ENCODE measurements around the gene USP16.
"Not testable (repeated sequence)": the region's sequence is repeated elsewhere in the genome, so short reads cannot be mapped to it uniquely, and the experiment has no call there.

USP16 gene

DNA sequence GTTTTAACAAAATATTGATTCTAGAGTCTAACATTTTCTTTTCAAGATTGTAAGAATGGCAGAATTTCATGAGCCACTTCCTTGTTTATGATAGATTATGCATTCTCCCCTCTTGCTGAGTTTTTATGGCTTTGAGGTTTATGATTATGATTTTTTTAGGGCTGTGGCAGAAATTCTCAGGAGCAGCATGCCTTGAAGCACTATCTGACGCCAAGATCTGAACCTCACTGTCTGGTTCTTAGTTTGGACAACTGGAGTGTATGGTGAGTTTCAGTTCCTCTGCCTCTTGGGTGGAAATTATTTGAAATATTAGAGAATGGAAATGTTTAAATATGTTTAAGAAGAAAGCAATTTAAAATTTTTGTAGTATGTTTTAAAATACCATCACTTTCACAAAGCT, 10.2 kb downstream of the USP16 start:
- DNase-seq, result no peak

DNA sequence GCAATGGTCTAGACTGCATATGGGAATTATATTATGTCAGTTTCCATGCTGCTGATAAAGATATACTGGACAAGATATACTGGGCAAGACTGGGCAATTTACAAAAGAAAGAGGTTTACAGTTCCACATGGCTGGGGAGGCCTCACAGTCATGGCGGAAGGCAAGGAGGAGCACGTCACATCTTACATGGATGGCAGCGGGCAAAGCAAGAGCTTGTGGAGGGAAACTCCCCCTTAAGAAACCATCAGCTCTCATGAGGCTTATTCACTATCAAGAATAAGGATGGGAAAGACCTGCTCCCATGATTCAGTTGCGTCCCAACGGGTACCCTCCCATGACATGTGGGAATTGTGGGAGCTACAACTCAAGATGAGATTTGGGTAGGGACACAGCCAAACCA, 27.8 kb downstream of the USP16 start:
- no peak for DNase-seq

DNA sequence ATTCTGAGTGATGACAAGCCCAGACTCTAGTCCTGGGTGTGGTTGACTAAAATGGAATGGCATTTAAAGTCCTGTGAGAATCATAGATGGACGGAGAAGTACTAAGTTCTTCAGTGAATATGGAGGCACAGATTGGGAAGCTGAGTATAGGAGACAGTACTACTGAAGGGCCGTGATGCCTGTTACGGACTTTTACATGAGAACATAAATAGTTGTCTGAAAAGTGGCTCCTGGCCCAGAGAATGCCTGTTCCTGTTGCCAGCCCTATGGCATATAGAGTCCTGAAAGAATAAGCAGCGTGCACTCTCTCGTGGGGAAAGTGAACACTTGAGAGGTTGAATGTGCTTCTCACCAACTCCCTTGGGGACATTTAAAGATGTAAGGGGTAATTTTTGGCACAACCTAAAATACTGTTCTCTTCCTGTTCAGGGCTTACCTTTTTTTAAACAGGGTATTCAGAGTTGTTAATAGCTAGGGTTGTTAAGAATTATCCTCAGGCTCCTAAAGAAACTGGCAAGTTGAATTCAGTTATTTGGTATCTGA, 28.6 kb downstream of the USP16 start:
- peak; percentile 52 for DNase-seq

DNA sequence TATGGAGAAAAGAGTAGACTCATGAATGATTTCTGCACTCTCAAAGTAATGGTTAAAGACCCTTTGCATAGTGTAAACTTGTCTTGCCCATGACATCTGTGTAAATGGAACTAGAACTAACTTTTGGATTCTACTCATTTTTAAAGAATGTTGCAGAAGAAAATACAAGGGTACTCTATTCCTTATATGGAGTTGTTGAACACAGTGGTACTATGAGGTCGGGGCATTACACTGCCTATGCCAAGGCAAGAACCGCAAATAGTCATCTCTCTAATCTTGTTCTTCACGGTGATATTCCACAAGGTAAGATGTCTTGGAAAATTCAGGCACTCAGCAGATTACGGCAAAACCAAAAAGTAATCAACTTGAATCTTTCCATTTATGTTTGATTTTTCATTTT, 29.2 kb downstream of the USP16 start:
- no peak for DNase-seq

DNA sequence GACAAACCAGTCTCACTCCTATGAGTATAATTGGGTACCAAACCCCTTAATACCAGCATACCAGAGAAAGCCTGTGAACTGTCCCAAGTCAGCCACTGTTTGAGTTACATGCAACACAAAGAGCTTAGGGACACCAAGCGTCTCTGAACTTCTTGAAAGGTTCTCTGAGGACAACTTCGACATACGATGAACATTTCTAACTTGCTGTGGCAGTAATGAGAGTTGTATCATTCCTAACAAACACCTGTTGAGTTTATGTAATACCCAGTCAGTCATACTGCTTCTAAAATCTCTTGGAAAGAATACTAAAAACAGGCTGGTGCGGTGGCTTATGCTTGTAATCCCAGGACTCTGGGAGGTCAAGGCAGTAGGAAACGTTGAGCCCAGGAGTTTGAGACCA, 30.6 kb downstream of the USP16 start:
- DNase-seq, result no peak

DNA sequence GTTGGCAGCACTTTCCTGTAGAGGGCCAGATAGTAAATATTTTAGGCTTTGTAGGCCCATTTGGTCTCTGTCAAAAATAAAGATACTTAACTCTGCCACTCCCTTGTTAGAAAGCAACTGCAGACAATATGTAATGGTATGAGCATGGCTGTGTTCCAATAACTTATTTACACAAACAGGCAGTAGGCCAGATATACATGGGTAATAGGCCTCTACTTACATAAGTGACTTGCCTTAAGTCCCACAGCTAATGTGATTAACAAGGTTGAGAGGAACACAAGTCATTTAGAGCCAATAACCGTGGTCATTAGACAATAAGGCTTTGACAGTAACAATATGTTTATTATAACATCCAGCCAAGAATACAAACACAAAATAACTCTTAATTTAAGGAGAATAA, 31.5 kb downstream of the USP16 start:
- no peak for DNase-seq

DNA sequence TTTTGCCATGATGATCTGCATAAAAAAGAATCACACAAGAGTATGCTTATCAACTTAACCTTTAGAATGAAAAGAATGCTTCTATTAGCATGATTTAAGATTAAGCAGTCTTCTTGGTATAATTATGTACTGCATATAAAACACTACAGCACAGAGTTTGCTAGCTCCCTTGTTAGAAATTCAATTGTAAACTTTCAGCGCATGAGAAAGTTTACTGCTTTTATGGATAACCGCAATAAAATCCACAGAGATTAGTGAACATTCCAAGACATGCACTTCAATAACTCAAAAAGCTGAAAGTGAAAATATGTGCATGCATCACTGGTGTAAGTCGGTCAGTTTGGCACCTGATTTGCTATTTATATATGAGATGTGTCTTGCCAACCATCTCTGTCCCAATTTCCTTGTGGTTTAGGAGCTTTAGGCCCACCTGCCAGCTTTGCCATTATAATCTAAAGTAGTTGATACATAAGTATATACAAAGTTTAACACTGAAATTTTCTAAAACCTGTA, 32.1 kb downstream of the USP16 start:
- no peak for DNase-seq

DNA sequence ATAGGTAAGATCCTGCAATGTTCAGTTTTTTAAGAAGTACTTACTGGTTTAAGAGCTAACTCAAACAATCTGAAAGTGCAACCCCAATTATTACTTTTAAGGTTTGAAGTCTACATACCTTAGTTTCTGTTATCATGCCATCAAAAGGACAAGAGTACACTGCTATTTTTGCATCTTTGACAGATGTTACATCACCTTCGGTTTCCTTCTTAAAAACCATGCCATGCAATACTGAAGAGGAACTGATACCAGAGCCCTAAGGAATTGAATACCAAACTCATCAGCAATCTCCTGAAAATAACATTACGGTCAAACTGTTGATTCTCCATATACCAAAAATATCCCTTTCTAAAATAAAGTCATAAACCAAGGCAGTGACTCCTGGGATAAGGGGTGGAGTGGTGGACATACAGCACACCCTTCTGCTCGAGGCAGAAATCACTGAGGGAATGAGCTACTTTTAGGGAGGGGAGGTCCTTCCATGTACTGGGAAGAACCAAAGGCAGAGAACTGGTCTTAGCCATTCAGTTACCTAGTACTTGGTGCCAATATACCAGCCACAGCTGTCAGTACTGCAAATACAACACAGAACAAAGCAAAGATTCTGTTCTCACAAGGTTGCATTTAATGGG, 40.5 kb downstream of the USP16 start:
- no peak for DNase-seq

DNA sequence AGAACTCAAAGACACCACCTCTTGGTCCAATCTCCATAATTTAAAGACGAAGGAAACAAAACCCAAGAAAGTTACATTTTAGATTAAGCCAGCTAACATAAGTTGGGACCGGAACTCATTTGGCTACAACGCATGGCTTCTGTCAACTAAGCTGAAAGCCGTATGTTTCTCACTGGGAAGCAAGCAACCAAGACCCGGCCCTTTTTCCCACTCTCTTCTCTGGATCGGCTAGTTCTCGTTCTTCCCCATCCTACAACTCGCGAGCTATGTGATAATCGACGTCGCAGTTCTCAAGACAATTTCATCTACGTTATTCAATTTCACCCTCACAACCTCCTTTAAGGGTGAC, 48.4 kb downstream of the USP16 start:
- no peak for DNase-seq

DNA sequence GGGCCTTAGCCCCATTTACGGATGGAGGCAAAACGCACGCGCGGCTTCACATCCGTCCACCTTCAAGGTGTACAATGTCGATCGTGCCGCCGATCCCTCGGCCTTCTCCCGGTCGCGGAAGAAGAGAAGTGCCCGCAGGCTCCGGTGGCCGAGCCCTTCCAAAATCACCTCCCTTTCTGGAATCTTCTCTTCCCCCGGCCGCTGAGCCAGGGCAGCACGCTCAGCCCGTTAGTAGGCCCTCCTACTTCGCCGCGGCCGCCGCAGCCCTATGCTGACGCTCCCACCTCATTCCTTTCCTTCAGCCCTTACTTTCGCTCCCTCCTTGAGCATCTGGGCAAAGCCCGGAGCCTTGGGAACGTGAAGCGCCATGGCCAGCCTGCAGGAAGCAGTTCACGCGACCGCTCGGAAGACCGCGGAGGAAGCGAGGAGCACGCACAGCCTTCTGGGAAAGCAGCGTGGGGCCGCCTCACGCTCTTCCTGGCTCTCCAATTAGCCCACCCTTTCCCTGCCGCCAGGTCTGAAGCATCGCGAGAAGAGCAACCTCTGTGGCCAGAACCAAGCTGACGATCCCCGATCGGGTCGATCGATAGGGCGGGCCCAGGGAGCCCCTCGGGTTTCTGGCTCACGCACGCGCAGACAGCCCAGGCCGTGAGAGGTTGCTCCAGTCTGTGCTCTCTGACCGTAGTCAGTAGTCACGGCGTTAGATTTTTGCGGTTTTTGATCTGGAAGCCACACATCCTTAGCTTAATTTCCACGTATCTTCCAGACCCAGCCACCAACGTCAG, 48.9 kb downstream of the USP16 start, which contains the start of gene CCT8:
CCT8 (minus strand) TSS at position 427 of the 785 bp plus-strand sequence; CDS start at position 369, 58 bp downstream.
- peak; percentile 97 for DNase-seq

DNA sequence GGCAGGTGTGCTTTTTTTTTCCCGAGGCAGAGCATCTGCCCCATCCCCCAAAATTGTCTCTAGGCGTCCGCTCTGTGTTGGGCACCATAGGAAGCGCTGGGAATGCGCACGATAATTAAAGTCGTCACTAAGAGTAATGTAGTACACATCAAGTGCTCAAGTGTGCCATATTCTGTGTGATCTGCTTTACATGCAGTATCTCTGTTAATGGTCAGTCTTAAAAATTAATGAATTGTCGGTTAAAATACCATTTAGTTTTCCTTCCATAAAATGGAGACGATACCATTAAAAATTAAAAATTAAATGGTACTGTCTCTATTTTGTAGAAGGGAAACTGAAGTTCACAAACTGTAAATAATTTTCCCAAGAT, 49.5 kb downstream of the USP16 start:
- peak; percentile 69 for DNase-seq

DNA sequence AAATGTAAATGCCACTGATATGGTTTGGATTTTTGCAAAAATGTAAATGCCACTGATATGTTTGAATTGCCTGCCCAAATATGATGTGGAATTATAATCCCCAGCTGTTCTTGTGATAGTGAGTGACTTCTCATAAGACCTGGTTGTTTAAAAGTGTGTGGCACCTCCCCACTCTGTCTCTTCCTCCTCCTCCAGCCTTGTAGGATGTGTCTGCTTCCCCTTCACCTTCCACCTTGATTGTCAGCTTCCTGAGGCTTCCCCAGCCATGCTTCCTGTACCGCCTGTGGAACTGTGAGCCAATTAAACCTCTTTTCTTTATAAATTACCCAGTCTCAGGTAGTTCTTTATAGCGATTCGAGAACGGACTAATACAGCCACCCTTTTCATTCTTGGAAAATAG, 50.3 kb downstream of the USP16 start:
- no peak for DNase-seq

DNA sequence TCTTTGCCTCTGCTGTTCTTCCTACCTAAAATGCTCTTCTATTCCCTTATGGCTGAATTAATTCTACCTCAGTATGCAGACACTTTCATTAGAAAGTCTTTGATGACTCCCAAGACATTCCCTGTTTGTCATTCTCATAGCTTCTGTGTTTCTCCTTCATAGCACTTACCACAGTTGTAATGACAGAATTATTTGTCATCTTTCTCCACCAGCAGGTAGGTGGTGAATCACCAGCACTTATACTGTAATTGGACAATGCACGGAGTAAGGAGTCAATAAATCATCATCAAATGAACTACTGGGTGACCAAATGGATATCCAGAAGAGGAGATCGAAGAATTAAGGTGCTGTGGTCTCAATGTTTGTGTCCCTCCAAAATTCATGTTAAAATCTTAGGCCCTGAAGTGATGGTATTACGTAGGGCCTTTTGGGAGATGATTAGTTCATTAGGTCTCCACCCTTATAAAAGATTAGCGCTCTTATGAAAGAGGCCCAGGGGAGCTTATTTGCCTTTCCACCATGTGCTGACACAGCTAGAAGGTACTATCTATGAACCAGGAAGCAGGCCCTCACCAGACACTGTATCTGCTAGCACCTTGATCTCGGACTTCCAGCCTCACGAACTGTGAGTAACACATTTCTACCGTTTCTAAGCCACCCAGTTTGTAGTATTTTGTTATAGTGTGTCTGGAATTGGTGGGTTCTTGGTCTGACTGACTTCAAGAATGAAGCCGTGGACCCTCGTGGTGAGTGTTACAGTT, 51.4 kb downstream of the USP16 start:
- DNase-seq, result no peak

DNA sequence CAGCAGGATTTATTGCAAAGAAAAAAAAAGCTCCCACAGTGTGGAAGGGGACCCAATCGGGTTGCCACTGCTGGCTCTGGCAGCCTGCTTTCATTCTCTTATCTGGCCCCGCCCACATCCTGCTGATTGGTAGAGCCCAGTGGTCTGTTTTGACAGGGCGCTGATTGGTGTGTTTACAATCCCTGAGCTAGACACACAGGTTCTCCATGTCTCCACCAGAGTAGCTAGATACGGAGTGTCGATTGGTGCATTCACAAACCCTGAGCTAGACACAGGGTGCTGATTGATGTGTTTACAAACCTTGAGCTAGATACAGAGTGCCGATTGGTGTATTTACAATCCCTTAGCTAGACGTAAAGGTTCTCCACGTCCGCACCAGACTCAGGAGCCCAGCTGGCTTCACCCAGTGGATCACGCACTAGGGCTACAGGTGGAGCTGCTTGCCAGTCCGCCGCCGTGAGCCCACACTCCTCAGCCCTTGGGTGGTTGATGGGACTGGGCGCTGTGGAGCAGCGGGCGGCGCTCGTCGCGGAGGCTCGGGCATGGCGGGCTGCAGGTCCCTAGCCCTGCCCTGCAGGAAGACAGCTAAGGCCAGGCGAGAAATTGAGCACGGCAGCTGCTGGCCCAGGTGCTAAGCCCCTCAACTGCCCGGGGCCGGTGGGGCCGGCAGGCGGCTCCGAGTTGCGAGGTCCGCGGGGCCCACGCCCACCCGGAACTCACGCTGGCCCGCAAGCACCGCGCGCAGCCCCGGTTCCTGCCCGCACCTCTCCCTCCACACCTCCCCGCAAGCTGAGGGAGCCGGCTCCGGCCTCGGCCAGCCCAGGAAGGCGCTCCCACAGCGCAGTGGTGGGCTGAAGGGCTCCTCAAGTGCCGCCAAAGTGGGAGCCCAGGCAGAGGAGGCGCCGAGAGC, 52.5 kb downstream of the USP16 start:
- not testable (repeated sequence) for DNase-seq

DNA sequence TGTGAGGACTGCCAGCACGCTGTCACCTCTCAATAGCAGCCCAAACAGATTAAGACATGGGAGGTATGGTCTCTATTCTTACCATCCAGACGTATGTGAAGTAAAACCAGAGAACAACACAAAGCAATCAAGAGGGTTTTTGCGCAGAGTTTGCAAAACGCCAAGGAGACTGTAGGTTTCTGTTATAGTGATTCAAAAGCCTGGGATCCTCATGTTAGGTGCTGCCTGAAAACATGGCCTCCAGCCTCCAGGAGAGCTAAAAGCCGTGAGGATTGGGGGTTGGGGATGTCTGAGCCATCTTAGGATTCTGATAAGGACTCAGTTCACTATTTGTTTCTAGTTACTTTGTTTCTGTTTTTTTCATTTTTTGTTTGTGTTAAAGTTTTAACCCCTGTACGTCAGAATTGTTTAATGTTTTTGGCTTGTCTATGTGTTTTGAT, 53.2 kb downstream of the USP16 start:
- DNase-seq, result no peak

DNA sequence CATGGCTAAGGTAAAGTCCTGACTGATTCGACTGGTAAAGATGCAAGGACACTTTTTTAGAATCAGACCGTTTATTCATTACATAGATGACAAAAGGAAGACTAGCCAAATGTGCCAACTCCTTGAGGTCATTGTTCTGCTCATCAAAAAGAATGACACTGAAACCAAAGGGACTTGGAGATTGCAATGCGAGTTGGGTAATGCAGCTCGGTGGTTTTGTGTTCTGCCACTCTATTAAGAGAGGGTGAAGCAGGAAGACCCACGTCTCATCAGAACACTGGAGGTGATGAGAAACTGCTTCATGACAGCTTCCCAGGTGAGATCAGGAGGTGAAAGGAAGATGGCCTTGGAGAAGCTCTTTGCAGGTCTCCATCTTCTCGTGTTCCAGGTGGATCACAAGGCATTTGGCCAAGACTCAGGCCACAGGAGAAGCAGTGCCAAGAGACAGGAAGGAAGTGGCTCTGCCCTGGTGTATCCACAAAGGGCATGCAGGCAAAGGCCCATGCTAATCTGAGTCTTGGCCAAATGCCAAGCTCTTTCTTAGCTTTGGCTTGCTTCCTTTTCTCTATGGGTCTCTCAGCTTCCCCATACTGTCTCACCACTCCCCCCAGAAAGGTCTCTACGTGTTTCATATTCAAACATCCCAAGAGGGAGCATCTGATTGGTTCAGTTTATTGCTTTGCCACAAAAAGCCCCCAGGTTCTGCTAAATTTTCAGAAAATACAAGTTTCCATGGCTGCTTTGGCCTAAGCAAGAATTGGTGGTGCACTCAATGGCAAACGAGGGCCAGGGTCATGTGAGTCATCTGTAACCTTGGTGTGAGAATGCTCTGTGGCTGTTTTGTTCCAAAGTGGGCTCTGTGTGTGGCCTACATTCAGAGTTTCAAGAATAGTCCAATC, 54.6 kb downstream of the USP16 start:
- no peak for DNase-seq

DNA sequence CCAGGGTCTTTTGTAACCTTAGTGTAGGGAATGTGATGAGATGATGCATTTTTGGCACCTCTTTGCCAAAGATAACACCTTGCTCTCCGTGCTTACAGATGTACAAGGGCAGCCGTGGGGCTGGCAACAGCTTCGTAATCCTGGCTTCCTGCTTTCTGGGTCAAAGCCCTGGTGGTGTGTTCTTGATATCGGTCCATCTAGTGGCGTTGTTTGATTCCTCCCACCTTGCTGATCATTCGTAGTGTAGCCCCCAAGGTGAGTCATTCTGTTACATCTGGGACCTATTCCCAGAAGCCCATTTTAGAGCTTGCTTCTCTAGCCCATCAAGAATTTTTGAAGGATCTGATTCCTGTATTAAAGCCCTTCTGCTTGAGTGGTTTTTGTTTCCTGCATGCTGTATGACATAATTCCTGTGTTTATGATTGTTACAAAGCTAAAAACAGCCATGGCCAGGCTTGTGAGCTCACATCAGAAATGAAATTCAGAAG, 56.0 kb downstream of the USP16 start:
- no peak for DNase-seq

DNA sequence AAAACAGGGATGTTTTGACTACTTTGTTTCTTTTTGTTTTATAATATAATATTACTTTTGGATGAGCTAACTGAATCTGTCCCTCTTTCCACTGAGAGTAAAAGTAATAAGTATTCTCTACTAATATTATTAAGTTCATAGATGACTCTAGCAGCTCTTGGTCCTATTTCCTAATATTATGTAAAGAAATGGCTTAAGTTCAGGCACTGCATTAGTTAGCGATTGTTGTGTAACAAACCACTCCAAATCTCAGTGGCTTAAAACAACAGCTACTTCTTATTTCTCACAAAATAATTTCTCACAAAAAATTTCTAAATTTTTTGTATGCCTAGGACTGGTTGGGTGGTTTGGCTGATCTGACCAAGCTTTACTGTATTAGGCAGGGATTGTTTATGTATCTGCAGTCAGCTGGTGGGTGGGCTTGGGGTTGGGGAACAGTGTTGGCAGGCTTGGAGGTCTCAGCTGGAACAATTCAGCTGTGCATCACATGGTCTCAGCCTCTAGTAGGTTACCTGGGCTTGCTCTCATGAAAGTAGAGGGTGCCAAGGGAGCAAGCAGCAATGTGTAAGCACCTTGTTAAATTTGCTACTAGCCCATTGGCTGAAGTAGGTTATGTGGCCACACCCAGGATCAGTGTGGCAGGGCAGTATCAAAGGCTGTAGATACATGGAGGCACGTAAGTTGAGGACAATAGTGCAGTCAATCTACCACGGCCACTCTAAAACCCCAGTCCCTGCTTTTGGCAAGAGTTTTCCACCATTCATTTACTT, 57.8 kb downstream of the USP16 start:
- no peak for DNase-seq

DNA sequence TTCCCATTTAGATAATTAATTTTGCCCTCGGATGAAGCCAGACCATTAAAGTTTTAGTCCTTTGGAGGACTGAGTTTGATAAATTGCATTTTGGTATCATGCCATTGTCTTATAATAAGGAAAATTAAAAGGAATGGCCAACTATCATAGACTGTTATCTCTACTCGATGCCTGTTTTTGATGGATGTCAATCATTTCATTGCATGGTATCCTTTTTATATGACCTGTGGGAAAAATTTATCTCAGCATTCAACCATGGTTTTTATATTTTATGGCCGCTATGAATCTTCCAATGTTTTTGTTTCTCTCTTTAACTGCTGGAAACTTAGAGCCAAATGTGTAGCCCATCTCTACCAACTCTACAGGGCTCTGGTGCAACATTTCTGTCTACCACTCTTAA, 58.8 kb downstream of the USP16 start:
- no peak for DNase-seq

DNA sequence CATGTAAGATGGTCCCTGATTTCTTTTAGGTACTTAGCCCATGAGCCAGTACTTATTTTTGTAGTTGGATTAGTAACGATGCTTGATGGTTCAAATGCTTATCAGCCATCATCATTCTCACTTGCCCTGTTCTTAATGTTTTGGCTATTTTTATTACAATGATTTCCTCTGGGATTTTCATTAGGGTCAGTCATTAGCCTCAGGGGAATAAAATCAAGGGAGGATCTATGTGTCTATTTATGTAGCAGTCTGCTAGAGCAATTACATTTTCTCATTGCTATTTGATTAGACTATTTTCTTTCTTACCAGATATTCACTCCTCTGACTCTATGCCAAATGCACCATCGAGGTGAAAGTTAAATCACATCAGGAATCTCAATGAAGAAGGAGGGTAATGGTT, 59.9 kb downstream of the USP16 start:
- no peak for DNase-seq
